HG02678 (cell line): ENCODE measurements around the gene DYNLRB2.
A peak's percentile ranks its signal among the peaks of the same experiment; 100 is the strongest.

Source experiments
- ATAC-seq: cut with Tn5 transposase; IDR thresholded peaks from one replicate; pipeline ENCODE4 v1.9.1; 2021; ENCODE audit warnings: mild to moderate bottlenecking, moderate library complexity; ENCODE audit not compliant: unreplicated experiment

DYNLRB2 gene

GRCh38 chr16:80547145-80547544 is 6.4 kb downstream of the DYNLRB2 start:
- ATAC-seq, result no peak

- no peak for ATAC-seq
Measured at GRCh38 chr16:80552277-80552676, 11.5 kb downstream of the DYNLRB2 start.

GRCh38 chr16:80554033-80554432 is 13.2 kb downstream of the DYNLRB2 start:
- ATAC-seq, result no peak

- ATAC-seq, result no peak
Measured at GRCh38 chr16:80556481-80556880, 15.7 kb downstream of the DYNLRB2 start.

- no peak for ATAC-seq
Measured at GRCh38 chr16:80557037-80557436, 16.2 kb downstream of the DYNLRB2 start.

- ATAC-seq, result no peak
Measured at GRCh38 chr16:80559369-80559768, 18.6 kb downstream of the DYNLRB2 start.

- no peak for ATAC-seq
Measured at GRCh38 chr16:80563066-80563465, 22.3 kb downstream of the DYNLRB2 start.

- no peak for ATAC-seq
Measured at GRCh38 chr16:80564394-80564793, 23.6 kb downstream of the DYNLRB2 start.

GRCh38 chr16:80569440-80570105 is 28.8 kb downstream of the DYNLRB2 start:
- ATAC-seq, result no peak

- ATAC-seq, result no peak
Measured at GRCh38 chr16:80570106-80570478, 29.3 kb downstream of the DYNLRB2 start.

GRCh38 chr16:80573700-80574120 is 32.9 kb downstream of the DYNLRB2 start:
- no peak for ATAC-seq

GRCh38 chr16:80576343-80576912 is 35.6 kb downstream of the DYNLRB2 start:
- no peak for ATAC-seq

GRCh38 chr16:80577485-80578280 is 36.9 kb downstream of the DYNLRB2 start:
- ATAC-seq, result no peak

GRCh38 chr16:80580109-80580832 is 39.5 kb downstream of the DYNLRB2 start:
- ATAC-seq, result peak; percentile 87

- ATAC-seq, result no peak
Measured at GRCh38 chr16:80583466-80583865, 42.7 kb downstream of the DYNLRB2 start.

- ATAC-seq, result peak; percentile 47
Measured at GRCh38 chr16:80585764-80586163, 45.0 kb downstream of the DYNLRB2 start.

GRCh38 chr16:80586476-80586875 is 45.7 kb downstream of the DYNLRB2 start:
- no peak for ATAC-seq

GRCh38 chr16:80587071-80587470 is 46.3 kb downstream of the DYNLRB2 start:
- ATAC-seq, result no peak

- ATAC-seq, result peak; percentile 65
Measured at GRCh38 chr16:80591071-80591915, 50.5 kb downstream of the DYNLRB2 start.

GRCh38 chr16:80592273-80592672 is 51.5 kb downstream of the DYNLRB2 start:
- no peak for ATAC-seq
